HG02943 (cell line): Measurements from ENCODE around the gene AQP1.

ENCODE experiments used
- ATAC-seq: cut with Tn5 transposase; IDR thresholded peaks from one replicate; pipeline ENCODE4 v1.9.1; 2021; ENCODE audit warnings: mild to moderate bottlenecking, low read depth, moderate library complexity; ENCODE audit not compliant: unreplicated experiment

AQP1 gene

GRCh38 chr7:30971440-30971839 is 59.8 kb downstream of the AQP1 start:
- no peak for ATAC-seq

- ATAC-seq = no peak
These were observed 60.3 kb downstream of the AQP1 start for GRCh38 chr7:30971840-30972563.

- ATAC-seq = no peak
These were observed 61.6 kb downstream of the AQP1 start for GRCh38 chr7:30973292-30973691.

- no peak for ATAC-seq
These were observed 62.3 kb downstream of the AQP1 start for GRCh38 chr7:30973791-30974604.

- peak; percentile 95 for ATAC-seq
These were observed 63.1 kb downstream of the AQP1 start for GRCh38 chr7:30974605-30975255.
